Activated CD8-positive, alpha-beta T cell treated with anti-CD3 and anti-CD28 coated beads, Interleukin-2, amount 10 ng/mL, durations not matched to agents 7 days and 5 days (primary cell): ENCODE measurements around the gene SIAH2. TPM values are rescaled to one million over a fixed set of nuclear protein-coding genes. Genes with fewer than 3 reads are reported as not detected.
A peak's percentile ranks its signal among the peaks of the same experiment; 100 is the strongest.

Experiments used
- ATAC-seq: fragments of 150-1000 bp; cut with Tn5 transposase; one replicate; pipeline ENCODE4 v1.10.0; 2021; ENCODE audit warnings: moderate library complexity
- CTCF ChIA-PET: fragments of 350-600 bp; sonication (Branson Sonifier 250); formaldehyde crosslinking; loops from one replicate; lab custom pipeline; 2021; ENCODE audit warnings: antibody characterized with exemption; lab: Charles Lee
- POLR2A ChIA-PET: fragments of 350-600 bp; sonication (Branson Sonifier 250); formaldehyde crosslinking; loops from one replicate; lab custom pipeline; 2021; ENCODE audit warnings: antibody characterized with exemption; lab: Charles Lee
- DNase-seq: peaks from one replicate; pipeline ENCODE4 v3.0.0-alpha.2; 2020
- H3K27ac Mint-ChIP-seq: one replicate; pipeline ENCODE4 v1.8.0; 2021; ENCODE audit warnings: mild to moderate bottlenecking, mixed read lengths
- H3K27me3 Mint-ChIP-seq: one replicate; pipeline ENCODE4 v1.8.0; 2021; ENCODE audit warnings: low read depth, mixed read lengths
- H3K36me3 Mint-ChIP-seq: one replicate; pipeline ENCODE4 v1.8.0; 2021; ENCODE audit warnings: low read depth, mixed read lengths
- H3K4me1 Mint-ChIP-seq: one replicate; pipeline ENCODE4 v1.8.0; 2021; ENCODE audit warnings: low read depth, mixed read lengths
- H3K4me3 Mint-ChIP-seq: one replicate; pipeline ENCODE4 v1.8.0; 2021; ENCODE audit warnings: mild to moderate bottlenecking, mixed read lengths
- H3K9me3 Mint-ChIP-seq: one replicate; pipeline ENCODE4 v1.8.0; 2022; ENCODE audit warnings: mixed read lengths; ENCODE audit not compliant: insufficient read depth
- total RNA-seq, 2 experiments: library from RNA; stranded (reverse); gene quantifications; one replicate each; pipeline ENCODE4 v1.2.3, GENCODE V29; 2021

Gene SIAH2
- total RNA-seq, 2 experiments from 2014 or later, result 31.5 to 32.3 TPM

DNA sequence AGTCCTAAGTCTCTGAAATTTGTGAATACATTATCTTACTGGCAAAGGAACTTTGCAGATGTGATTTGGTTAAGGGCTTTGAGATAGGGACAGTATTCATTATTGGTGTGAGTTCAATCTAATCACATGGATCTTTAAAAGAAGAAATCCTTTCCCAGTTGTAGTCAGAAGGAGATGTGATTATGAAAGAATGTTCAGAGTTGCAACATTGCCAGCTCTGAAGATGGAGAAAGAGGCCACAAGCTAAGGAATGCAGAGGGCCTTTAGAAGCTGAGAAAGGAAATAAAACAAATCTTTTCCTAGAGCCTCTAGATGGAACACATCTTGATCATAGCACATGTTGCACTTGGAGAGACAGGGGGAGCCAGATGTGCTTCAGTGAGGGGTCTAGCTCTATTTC lies 27.7 kb upstream of the SIAH2 start:
- ATAC-seq, result no peak
- ChIA-PET CTCF (interaction anchor here (0.8 to 1.9 kb wide), 6 partner anchors 14 to 355 kb away, joined by 3 to 5 read pairs (median 4); no protein-coding TSS in a partner anchor), POLR2A (no interaction called here)
- peaks cover 13% of the 10 kb centered on the region for H3K27me3 Mint-ChIP-seq
- H3K9me3 Mint-ChIP-seq, result no peaks in the 10 kb centered on the region
- no peak overlapping the region for H3K4me3 Mint-ChIP-seq
- no peak overlapping the region for H3K27ac Mint-ChIP-seq
- no peak for DNase-seq
- peaks cover 7% of the 10 kb centered on the region for H3K4me1 Mint-ChIP-seq
- H3K36me3 Mint-ChIP-seq, result no peaks in the 10 kb centered on the region

DNA sequence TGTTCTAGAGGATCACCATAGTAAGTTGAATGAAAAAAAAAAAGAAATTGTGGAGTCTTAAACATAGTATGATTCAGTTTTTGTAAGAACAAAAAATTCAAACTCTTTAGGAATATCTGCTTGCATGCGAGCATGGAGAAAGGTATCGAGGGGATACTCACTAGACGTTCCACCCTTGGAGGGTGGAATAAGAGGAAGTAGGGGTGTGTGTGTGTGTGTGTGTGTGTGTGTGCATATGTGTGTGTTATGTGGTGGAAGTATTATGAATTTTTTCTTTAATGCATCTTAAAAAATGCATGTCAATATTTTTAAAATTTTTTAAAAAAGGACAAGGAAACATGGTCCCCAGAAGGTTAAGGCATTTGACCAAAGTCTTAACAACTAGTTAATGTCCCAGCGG lies 26.5 kb upstream of the SIAH2 start:
- ChIA-PET CTCF (interaction anchor here (0.8 to 1.9 kb wide), 6 partner anchors 15 to 356 kb away, joined by 3 to 5 read pairs (median 4); no protein-coding TSS in a partner anchor), POLR2A (no interaction called here)
- Mint-ChIP-seq H3K27ac (no peak overlapping the region), H3K9me3 (no peaks in the 10 kb centered on the region), H3K36me3 (no peaks in the 10 kb centered on the region), H3K27me3 (peaks cover 13% of the 10 kb centered on the region), H3K4me1 (peaks cover 9% of the 10 kb centered on the region), H3K4me3 (no peak overlapping the region)
- no peak for DNase-seq
- ATAC-seq, result no peak

DNA sequence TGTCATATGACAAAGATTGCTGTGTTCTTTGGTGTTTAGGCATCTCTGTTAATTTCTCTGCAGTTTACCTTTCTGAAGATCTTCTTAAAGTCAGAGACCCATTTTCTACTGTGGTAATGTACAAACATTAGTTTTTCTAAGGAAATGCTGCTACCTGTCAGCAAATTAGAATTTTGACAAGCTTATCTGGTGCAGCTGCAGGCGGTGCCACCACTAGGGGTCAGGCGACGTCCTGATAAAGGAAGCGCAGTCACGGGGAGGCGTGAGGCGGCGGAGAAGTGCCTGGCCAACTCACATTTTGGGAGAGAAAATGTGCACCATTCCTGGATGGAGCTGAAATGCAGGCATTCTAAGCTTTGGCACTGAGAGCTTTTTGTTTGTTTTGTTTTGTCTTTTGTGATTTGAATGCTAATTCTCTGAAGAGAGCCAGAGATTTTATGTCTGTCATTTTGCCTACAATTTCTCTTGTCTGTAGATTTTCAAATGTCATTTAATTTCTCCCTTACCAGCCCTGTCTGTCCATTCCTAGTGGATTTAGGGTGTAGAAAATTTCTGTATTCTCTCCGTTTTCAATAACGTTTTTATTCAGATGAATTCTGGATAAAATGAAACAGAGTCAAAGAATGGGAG lies 24.9 kb upstream of the SIAH2 start:
- no peaks in the 10 kb centered on the region for H3K9me3 Mint-ChIP-seq
- peak; percentile 93 for ATAC-seq
- ChIA-PET POLR2A (interaction anchor here (0.6 to 1.2 kb wide), 4 partner anchors 24 to 226 kb away, joined by 3 to 4 read pairs (median 4); no protein-coding TSS in a partner anchor), CTCF (interaction anchor here (0.6 to 3.5 kb wide), 42 partner anchors 9 to 376 kb away, joined by 3 to 53 read pairs (median 4); partner anchors contain the start of gene SIAH2)
- H3K4me1 Mint-ChIP-seq, result peaks cover 9% of the 10 kb centered on the region
- H3K27ac Mint-ChIP-seq, result no peak overlapping the region
- peaks cover 13% of the 10 kb centered on the region for H3K27me3 Mint-ChIP-seq
- peak; percentile 86 for DNase-seq
- no peak overlapping the region for H3K4me3 Mint-ChIP-seq
- H3K36me3 Mint-ChIP-seq, result no peaks in the 10 kb centered on the region

DNA sequence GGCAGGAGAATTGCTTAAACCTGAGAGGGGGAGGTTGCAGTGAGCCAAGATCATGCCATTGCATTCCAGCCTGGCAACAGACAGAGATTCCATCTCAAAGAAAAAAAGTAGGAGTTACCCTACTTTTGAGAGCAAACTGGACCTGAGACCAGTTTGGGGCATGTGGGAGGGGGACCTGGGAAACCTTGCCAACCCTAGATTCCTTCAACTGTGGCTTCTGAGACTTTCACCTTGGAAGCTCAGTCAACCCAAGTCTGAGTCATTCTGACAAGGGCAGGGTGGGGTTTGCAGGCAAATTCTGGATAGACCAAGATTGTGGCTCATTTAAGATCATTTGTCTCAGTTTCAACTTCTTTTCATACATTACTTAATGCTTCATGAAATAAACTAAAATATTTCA lies 23.8 kb upstream of the SIAH2 start:
- peak; percentile 19 for DNase-seq
- H3K27me3 Mint-ChIP-seq, result peaks cover 13% of the 10 kb centered on the region
- H3K9me3 Mint-ChIP-seq, result no peaks in the 10 kb centered on the region
- ChIA-PET CTCF (interaction anchor here (0.9 to 3.5 kb wide), 14 partner anchors 8 to 370 kb away, joined by 3 to 53 read pairs (median 8); partner anchors contain the start of gene SIAH2), POLR2A (interaction anchor here (0.5 kb wide), 1 partner anchor 13 kb away, joined by 3 read pairs; no protein-coding TSS in a partner anchor)
- no peak overlapping the region for H3K4me3 Mint-ChIP-seq
- H3K27ac Mint-ChIP-seq, result no peak overlapping the region
- ATAC-seq, result no peak
- no peaks in the 10 kb centered on the region for H3K36me3 Mint-ChIP-seq
- peaks cover 9% of the 10 kb centered on the region for H3K4me1 Mint-ChIP-seq

DNA sequence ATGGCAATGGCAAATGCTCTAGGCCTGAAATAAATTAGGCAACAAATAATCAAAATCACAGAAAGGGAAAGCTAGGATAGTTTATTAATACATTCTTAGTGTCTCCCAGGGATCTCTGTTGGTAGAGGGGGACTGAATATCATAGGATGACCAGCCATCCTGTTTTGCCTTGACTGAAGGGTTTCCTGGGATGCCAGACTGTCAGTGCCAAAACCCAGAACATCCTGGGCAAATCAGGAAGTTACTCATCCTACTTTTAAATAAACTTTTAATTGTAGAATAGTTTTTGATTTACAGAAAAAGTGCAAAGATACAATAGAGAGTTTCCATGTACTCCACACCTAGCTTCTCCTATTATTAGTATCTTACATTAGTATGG lies 21.8 kb upstream of the SIAH2 start:
- peaks cover 9% of the 10 kb centered on the region for H3K4me1 Mint-ChIP-seq
- H3K9me3 Mint-ChIP-seq, result no peaks in the 10 kb centered on the region
- no peaks in the 10 kb centered on the region for H3K36me3 Mint-ChIP-seq
- no peak overlapping the region for H3K4me3 Mint-ChIP-seq
- ATAC-seq (no peak), DNase-seq (no peak)
- ChIA-PET POLR2A (interaction anchor here (2.5 kb wide), 1 partner anchor 21 kb away, joined by 18 read pairs; the partner anchor contains the start of gene SIAH2), CTCF (interaction anchor here (0.8 to 2.9 kb wide), 5 partner anchors 10 to 244 kb away, joined by 3 to 10 read pairs (median 3); partner anchors contain the start of gene SIAH2)
- no peak overlapping the region for H3K27ac Mint-ChIP-seq
- H3K27me3 Mint-ChIP-seq, result peaks cover 10% of the 10 kb centered on the region

DNA sequence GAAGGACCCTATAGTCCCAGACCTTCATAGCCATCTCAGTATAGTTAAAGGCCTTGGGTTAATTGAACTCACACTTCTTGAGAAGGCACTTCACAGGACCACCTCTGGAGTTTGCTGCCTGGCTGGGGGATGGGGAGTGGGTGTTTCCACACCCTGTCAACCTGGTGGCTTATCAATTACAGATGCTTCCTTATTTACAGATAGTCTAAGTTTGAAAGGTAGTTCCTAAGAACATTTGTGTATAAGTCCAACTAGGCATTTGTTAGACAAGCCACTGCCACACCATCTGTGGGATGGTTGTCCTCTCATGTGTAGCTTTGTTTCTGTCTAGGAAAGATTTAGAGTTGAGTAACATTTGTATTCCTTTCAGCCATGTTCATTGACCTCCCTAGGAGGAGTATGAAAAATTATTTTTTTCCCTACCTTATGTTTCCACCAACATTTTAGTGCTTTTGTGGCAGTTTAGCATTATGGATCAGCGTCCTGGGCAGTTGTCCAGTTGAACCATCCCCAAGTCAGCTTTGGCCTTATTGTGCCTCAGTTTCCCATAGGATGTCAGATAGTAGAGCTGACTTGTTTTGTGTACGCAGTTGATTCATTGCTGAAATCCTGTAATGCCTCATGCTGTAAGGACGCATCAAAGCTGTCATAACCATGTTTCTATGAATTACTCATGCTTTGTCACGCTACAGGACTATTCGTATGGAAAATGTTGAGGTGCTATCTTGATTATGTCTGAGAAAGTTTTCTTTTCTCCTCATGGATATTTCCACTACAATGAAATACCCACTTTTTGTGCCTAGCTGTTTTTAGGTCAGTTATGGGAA lies 21.2 kb upstream of the SIAH2 start:
- Mint-ChIP-seq H3K9me3 (no peaks in the 10 kb centered on the region), H3K27ac (no peak overlapping the region), H3K4me1 (peaks cover 9% of the 10 kb centered on the region), H3K4me3 (no peak overlapping the region), H3K36me3 (no peaks in the 10 kb centered on the region), H3K27me3 (peaks cover 8% of the 10 kb centered on the region)
- ChIA-PET CTCF (interaction anchor here (0.6 to 2.9 kb wide), 7 partner anchors 9 to 256 kb away, joined by 3 to 10 read pairs (median 3); partner anchors contain the start of gene SIAH2), POLR2A (interaction anchor here (0.6 to 2.5 kb wide), 2 partner anchors 21 to 142 kb away, joined by 3 to 18 read pairs; partner anchors contain the start of gene SIAH2)
- ATAC-seq (no peak), DNase-seq (no peak)

DNA sequence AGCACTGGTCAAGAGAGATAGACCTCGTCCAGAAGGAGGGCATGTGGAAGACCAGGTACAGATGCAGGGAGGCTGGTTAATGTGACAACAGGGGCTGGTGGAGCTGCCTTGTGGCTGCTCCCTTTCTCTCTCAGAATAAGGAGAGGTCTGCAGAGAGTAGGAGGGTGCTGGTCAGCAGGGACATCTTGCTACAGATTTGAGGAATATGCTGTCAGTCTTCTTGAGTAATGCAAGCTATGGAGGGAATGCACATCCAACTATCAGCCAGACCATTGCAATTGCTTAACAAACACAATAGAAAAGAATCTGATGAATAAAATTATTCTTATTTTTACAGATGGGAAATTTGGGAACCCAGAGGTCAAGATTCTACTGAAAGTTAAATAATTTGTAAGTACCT lies 20.3 kb upstream of the SIAH2 start:
- H3K27ac Mint-ChIP-seq, result no peak overlapping the region
- H3K4me3 Mint-ChIP-seq, result no peak overlapping the region
- CTCF ChIA-PET, result interaction anchor here (1.3 to 2.9 kb wide), 2 partner anchors 19 to 81 kb away, joined by 4 to 10 read pairs; partner anchors contain the start of gene SIAH2
- no peaks in the 10 kb centered on the region for H3K9me3 Mint-ChIP-seq
- POLR2A ChIA-PET, result interaction anchor here (2.5 kb wide), 1 partner anchor 20 kb away, joined by 18 read pairs; the partner anchor contains the start of gene SIAH2
- no peaks in the 10 kb centered on the region for H3K36me3 Mint-ChIP-seq
- DNase-seq (no peak), ATAC-seq (no peak)
- peaks cover 5% of the 10 kb centered on the region for H3K27me3 Mint-ChIP-seq
- H3K4me1 Mint-ChIP-seq, result peaks cover 9% of the 10 kb centered on the region

DNA sequence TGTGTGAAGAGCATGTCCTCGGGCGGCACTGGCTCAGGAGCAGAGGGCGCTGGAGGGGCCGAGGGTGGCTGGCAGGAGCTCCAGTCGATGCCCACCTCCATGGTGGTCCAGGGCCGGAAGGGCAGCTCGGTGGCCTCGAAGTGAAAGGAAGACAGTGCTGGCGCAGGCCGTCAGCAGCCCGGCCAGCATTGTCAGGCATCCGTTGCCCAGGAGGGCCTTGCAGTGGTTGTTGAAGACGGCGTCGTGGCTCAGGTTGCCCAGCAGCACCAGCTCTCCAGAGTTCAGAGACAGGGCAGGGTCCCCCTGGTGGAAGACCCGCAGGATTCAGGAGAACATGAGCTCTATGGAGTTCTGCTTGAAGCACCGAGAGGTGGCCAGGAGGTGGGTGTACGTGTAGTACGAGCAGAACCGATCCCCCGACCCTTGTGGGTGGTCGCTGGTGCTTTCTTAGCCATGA lies 16.5 kb upstream of the SIAH2 start:
- ChIA-PET CTCF (interaction anchor here (1.0 kb wide), 1 partner anchor 8 kb away, joined by 5 read pairs; no protein-coding TSS in a partner anchor), POLR2A (interaction anchor here (1.2 kb wide), 1 partner anchor 16 kb away, joined by 8 read pairs; the partner anchor contains the start of gene SIAH2)
- Mint-ChIP-seq H3K4me3 (no peak overlapping the region), H3K9me3 (no peaks in the 10 kb centered on the region), H3K27me3 (no peaks in the 10 kb centered on the region), H3K27ac (no peak overlapping the region), H3K36me3 (no peaks in the 10 kb centered on the region), H3K4me1 (no peaks in the 10 kb centered on the region)
- ATAC-seq (no peak), DNase-seq (no peak)

DNA sequence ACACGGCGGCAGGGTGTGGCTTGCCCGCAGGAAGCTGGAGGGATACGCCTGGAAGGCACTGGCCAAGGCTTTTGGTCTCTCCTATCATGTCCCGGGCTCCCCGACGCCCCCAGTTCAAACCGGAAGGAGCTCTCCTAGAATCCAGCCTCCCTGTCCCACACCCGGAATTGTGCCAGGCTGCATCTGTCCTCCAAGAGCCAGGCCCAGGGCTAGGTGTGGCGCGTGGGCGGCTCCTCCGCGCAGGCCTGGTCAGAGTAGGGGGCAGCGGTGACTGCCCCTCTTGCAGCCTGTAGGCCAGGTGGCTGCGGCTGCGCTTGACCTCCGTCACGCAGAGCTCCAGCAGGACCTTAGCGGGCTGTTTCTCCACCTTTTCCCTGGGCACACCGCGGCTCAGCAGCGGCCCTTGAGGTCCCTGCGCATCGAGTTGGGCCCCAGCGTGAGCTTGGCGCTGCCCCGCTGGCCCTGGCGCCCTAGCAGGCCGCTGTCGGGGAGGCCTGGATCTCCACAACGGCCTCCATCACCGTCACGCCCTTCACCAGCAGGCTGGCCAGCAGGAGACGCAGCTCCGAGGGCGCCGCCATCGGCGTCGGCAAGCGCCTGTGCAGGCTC lies 15.9 kb upstream of the SIAH2 start:
- POLR2A ChIA-PET, result no interaction called here
- H3K4me1 Mint-ChIP-seq, result no peaks in the 10 kb centered on the region

DNA sequence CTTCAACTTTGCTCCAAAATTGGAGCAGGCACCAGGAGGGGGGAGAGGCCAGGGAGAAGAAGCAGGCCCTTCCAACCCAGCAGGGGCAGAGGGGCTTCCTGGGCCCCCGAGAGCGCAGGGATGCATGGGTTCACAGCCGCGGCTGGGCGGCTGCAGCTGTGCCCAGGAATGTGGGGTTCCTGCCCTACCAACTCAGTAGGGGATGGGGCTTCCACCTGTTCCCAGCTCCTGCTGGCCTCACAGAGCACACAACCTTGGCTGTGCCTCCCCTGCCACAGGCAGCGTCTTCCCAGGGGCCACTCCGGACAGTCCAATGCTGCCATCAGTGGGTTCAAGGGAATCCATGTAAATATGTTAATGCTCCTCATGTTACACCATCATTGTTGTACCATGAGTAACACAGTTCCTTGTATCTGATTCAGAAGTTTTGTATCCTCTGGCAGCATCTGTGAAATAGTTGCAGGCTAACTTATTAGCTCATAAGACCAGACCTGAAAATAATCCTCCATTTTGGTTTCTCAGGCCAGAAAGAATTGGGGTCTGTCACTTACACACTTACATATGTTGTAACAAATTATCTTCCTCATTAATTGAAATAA lies 12.1 kb upstream of the SIAH2 start:
- no peaks in the 10 kb centered on the region for H3K36me3 Mint-ChIP-seq
- POLR2A ChIA-PET, result interaction anchor here (3.4 kb wide), 1 partner anchor 11 kb away, joined by 20 read pairs; the partner anchor contains the start of gene SIAH2
- no peaks in the 10 kb centered on the region for H3K4me1 Mint-ChIP-seq
- H3K4me3 Mint-ChIP-seq, result no peak overlapping the region
- H3K9me3 Mint-ChIP-seq, result no peaks in the 10 kb centered on the region
- CTCF ChIA-PET, result interaction anchor here (0.6 to 2.9 kb wide), 4 partner anchors 9 to 25 kb away, joined by 3 to 16 read pairs (median 8); partner anchors contain the start of gene SIAH2
- no peak overlapping the region for H3K27ac Mint-ChIP-seq
- H3K27me3 Mint-ChIP-seq, result no peaks in the 10 kb centered on the region
- ATAC-seq (no peak), DNase-seq (no peak)

More for the DNA sequence above, 15.9 kb upstream of the SIAH2 start:
- DNase-seq (no peak), ATAC-seq (no peak)
- H3K36me3 Mint-ChIP-seq, result no peaks in the 10 kb centered on the region
- H3K27ac Mint-ChIP-seq, result no peak overlapping the region
- H3K9me3 Mint-ChIP-seq, result no peaks in the 10 kb centered on the region
- CTCF ChIA-PET, result interaction anchor here (1.0 kb wide), 1 partner anchor 9 kb away, joined by 5 read pairs; no protein-coding TSS in a partner anchor
- H3K4me3 Mint-ChIP-seq, result no peak overlapping the region
- H3K27me3 Mint-ChIP-seq, result no peaks in the 10 kb centered on the region
